Pancreas (tissue), 10 donors: ENCODE data around the gene NMT1. TPM values are rescaled to one million over a fixed set of nuclear protein-coding genes. Genes with fewer than 3 reads are reported as not detected.

Source experiments
- ATAC-seq, 4 donors: fragments of 200-7000 bp; cut with Tn5 transposase; one replicate each; pipeline versions ENCODE4 v1.8.0 to v1.9.1; 2020; ENCODE audit warnings: mild to moderate bottlenecking in 4 of 4, moderate library complexity in 4 of 4
- DNase-seq, 6 donors: peaks; one replicate each; pipeline ENCODE4 v3.0.0-alpha.2; 2020
- FAIRE-seq: peaks from 2 replicates; lab custom pipeline; 2012; peaks lifted over from hg19 to GRCh38; lab: Jason Lieb, UNC
- H3K27ac ChIP-seq, 4 donors: fragments of 200-600 bp; sonication (generic); 1 replicate in 3 of 4; 2 replicates in 1 of 4; pipeline versions ENCODE4 v1.5.0 to v1.8.0; 2020
- H3K27me3 ChIP-seq, 4 donors: fragments of 200-600 bp; one replicate each; pipeline ENCODE4 v1.8.0; 2021
- H3K36me3 ChIP-seq, 3 donors: fragments of 200-600 bp; sonication (generic) in 1 of 3; one replicate each; pipeline versions ENCODE4 v1.5.0 to v1.8.0; 2020 to 2021
- H3K4me1 ChIP-seq, 3 donors: fragments of 200-600 bp; one replicate each; pipeline ENCODE4 v1.8.0; 2021
- H3K4me3 ChIP-seq, 4 donors: fragments of 200-600 bp; sonication (generic) in 2 of 4; one replicate each; pipeline versions ENCODE4 v1.5.0 to v1.8.0; 2020 to 2021
- H3K9me3 ChIP-seq, 4 donors: fragments of 200-600 bp; one replicate each; pipeline ENCODE4 v1.8.0; 2021
- WGBS, 2 donors: extraction: QIAGEN DNeasy Blood & Tissue Kit; methylation state at CpG; one replicate each; pipeline ENCODE4 v1.1.7; 2013; 5-methylcytosine and 5-hydroxymethylcytosine counted together
- intact Hi-C, 3 donors: fragments of 100-400 bp; cut with DNase I; formaldehyde crosslinking; loops; one replicate each; pipeline versions ENCODE4 v1.11.1 to v1.14.2; 2022
- polyA plus RNA-seq, 2 donors: library from polyadenylated mRNA; stranded (reverse); fragments of 200-250 nt; gene quantifications; one replicate each; pipeline ENCODE4 v1.2.3, GENCODE V29; 2013
- total RNA-seq, 6 donors: library from RNA; stranded (reverse); fragmentation: NEBNext Ultra II Directional in 4 of 6; extraction: Animal tissue kit (Norgen Biotek cat#: 25700) in 4 of 6; gene quantifications; one replicate each; pipeline versions ENCODE4 v1.2.1 to v1.2.4, GENCODE V29; 2021 to 2023
- TF ChIP-seq, protein P1 (sequence below), 4 donors: fragments of 200-600 bp; sonication (generic) in 3 of 4; IDR thresholded peaks; one replicate each; pipeline versions ENCODE4 v1.5.0 to v1.8.0; 2021; ENCODE audit warnings: antibody characterized with exemption in 4 of 4
- donor health status: healthy with polysubstance abuse.
- donor health status: DM: no; HTN: no; CAD: no; lungs with moderate emphysema.
- donor health status: DM: no; HTN: no; CAD: no.
- donor health status: control.
- donor health status: control.
- donor health status: Bipolar disorder and iron deficiency.
- donor health status: DM: yes; HTN: yes; CAD: no.
- donor health status: DM: no; HTN: no; CAD: no.
- donor health status: DM: no; HTN: no; CAD: no.
- donor health status: DM: yes; HTN: yes; CAD: no.

NMT1 gene
- total and polyA plus RNA-seq, 8 donors = 27.0 to 66.5 (median 39.8) TPM

DNA sequence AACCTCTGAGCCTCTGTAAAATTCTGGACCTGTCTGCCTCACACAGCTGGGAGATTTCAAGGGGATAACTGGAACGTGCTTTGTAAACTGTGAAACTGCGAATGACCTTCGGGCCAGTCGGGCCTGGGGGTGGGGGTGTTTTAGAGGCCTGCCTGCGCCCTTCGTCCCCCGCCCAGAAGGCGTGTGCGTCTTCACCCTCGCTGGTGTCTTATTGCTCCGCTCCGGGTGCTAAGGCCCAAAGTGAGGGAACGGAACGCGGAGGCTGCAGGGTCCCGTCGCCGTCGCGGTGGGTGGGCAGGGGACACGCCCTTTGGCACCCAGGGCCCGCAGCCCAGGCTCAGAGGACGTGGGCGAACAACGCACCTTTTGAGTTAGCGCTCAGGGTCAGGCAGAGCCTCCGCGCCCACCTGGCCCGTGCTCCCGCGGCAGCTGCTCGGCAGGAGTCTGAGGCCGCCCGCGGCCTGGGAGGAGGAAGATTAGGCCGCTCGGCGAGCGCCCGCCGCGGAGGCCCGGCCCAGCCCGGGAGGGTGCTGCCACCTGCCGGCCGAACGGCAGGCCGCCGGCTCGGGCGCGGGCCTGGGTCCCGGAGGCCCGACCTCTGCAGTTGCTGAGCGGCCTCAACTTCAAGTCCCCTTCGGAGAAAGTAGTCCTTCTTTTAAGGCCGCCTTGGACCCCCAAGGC, 39.4 kb upstream of the NMT1 start:
- intact Hi-C loops = loop anchor here (5.0 to 10.0 kb wide), 2 partner anchors 97 to 99 kb away; no protein-coding TSS in a partner anchor
- Histone ChIP-seq H3K9me3 (no peaks in the 10 kb centered on the region), H3K4me1 (peaks cover 18 to 25% (median 19%) of the 10 kb centered on the region in 3 donors), H3K36me3 (no peaks in the 10 kb centered on the region), H3K27ac (peak overlapping the region; percentile 60 to 77 (median 72)), H3K4me3 (peak overlapping the region; percentile 18 to 52 (median 36)), H3K27me3 (no peaks in the 10 kb centered on the region)
- TF ChIP-seq, protein P1, sequence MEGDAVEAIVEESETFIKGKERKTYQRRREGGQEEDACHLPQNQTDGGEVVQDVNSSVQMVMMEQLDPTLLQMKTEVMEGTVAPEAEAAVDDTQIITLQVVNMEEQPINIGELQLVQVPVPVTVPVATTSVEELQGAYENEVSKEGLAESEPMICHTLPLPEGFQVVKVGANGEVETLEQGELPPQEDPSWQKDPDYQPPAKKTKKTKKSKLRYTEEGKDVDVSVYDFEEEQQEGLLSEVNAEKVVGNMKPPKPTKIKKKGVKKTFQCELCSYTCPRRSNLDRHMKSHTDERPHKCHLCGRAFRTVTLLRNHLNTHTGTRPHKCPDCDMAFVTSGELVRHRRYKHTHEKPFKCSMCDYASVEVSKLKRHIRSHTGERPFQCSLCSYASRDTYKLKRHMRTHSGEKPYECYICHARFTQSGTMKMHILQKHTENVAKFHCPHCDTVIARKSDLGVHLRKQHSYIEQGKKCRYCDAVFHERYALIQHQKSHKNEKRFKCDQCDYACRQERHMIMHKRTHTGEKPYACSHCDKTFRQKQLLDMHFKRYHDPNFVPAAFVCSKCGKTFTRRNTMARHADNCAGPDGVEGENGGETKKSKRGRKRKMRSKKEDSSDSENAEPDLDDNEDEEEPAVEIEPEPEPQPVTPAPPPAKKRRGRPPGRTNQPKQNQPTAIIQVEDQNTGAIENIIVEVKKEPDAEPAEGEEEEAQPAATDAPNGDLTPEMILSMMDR (IDR thresholded peaks at IDR 0.05) = peak; percentile 93
- ATAC-seq (peak; percentile 87 to 89 (median 88)), FAIRE-seq (no peak), DNase-seq (peak; percentile 62 to 94 (median 78))
- 1 to 3% methylated on average over 50 to 57 of the region's 57 CpGs for WGBS, 2 donors

DNA sequence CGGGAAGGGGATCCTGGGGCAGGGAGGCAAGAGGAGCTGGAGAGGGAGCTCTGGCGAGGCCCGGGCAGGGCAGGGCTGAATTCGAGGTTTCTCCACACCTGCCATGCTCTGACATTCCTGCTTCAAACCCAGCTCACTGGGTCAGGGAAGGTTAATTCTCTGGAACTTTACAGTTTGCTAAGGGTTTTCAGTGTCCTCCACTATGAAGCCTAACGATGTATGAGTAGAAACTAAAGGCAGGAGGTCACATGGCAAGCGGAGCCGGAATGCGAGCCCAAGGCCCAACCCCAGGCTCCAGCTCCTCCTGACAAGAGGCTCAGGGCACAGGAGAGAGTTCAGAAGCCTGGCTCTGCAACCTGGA, 38.8 kb upstream of the NMT1 start:
- Histone ChIP-seq H3K27me3 (no peaks in the 10 kb centered on the region), H3K36me3 (no peaks in the 10 kb centered on the region), H3K9me3 (no peaks in the 10 kb centered on the region), H3K4me3 (peak overlapping the region in 2 of 4 donors; percentile 48 to 52), H3K27ac (peak overlapping the region in 3 of 4 donors; percentile 60 to 77 (median 70)), H3K4me1 (peaks cover 18 to 23% (median 19%) of the 10 kb centered on the region in 3 donors)
- ATAC-seq = peak; percentile 2 to 5 (median 4)
- TF ChIP-seq, protein P1 (IDR thresholded peaks at IDR 0.05) = no peak
- no peak for FAIRE-seq
- WGBS, 2 donors = 60 to 70% methylated on average over 8 of the region's 8 CpGs
- intact Hi-C loops = loop anchor here (5.0 to 10.0 kb wide), 2 partner anchors 97 to 100 kb away; no protein-coding TSS in a partner anchor
- no peak for DNase-seq

DNA sequence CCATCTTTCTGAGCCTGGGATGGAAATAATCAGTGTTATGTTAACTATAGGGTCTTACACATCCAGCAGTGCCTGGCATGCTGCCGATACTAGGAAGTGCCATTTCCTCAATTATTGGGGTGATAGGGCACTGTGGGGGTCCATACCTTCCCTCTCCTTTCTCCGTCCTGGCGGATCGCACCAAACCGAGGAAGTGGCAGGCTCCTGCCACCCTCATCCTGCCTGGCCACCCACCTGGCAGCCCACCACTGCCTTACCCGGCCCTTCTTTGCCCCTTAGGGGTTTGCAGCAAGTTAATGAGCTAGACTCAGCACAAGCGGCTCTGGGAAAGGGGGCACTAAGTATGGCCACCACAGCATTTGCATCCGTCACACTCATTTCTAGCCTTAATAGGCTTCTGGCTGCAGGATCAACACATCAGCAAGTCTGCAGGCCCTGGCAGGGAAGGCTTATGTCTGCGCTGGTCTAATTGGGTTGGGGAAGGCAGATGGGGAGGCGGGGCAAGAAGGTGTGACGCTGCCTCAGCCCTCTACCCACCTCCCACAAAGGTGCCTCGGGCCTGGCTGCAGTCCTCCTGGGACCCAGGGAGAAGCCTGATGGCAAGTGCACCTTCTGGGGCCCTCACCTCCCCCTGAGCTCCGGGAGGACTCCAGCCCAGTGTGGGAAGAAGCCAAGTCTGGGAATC, 38.3 kb upstream of the NMT1 start:
- Histone ChIP-seq H3K27me3 (no peaks in the 10 kb centered on the region), H3K36me3 (no peaks in the 10 kb centered on the region), H3K27ac (no peak overlapping the region), H3K4me3 (no peak overlapping the region), H3K4me1 (peaks cover 18 to 23% (median 19%) of the 10 kb centered on the region in 3 donors), H3K9me3 (no peaks in the 10 kb centered on the region)
- no peak for ATAC-seq
- intact Hi-C loops = loop anchor here (5.0 to 10.0 kb wide), 2 partner anchors 98 to 100 kb away; no protein-coding TSS in a partner anchor
- TF ChIP-seq, protein P1 (IDR thresholded peaks at IDR 0.05) = no peak
- no peak for DNase-seq
- WGBS, 2 donors = 84 to 88% methylated on average over 13 of the region's 13 CpGs
- FAIRE-seq = no peak

DNA sequence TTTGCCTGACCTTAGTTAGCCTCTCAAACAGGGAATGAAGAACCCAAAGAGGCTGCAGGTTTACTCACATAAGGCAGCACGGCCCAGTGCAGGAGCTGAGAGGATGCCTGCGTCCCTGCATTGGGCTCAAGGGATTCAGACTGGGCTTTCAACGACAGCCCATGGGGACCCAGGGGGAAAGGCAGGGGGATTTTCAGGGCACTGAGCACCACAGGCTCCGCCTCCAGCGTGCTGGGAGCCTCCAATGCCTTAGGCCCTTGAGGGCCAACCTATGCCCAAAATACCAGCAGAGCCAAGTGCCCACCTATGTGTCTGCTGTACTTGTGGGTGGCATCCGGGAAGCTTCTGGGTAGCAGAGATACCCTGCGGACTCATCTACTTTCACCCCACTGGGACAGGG, 32.0 kb upstream of the NMT1 start:
- Histone ChIP-seq H3K27ac (no peak overlapping the region), H3K4me1 (no peaks in the 10 kb centered on the region), H3K36me3 (peaks cover 0 to 8% (median 0%) of the 10 kb centered on the region in 3 donors), H3K9me3 (no peaks in the 10 kb centered on the region), H3K27me3 (no peaks in the 10 kb centered on the region), H3K4me3 (no peak overlapping the region)
- ATAC-seq = no peak
- TF ChIP-seq, protein P1 (IDR thresholded peaks at IDR 0.05) = no peak
- no peak for FAIRE-seq
- DNase-seq = no peak
- WGBS, 2 donors = 93% methylated on average over 7 of the region's 7 CpGs
- intact Hi-C loops = loop anchor here in 1 of 3 donors (10.0 kb wide), 1 partner anchor 104 kb away; no protein-coding TSS in a partner anchor
